Cardiac septum (tissue), 1 donor: ENCODE measurements around the gene ANKRD44. TPM values are rescaled to one million over a fixed set of nuclear protein-coding genes. Genes with fewer than 3 reads are reported as not detected.

ENCODE experiments used
- total RNA-seq: library from RNA; stranded (reverse); fragmentation: NEBNext Ultra II Directional; extraction: Animal tissue kit (Norgen Biotek cat#: 25700); gene quantifications from one replicate; pipeline ENCODE4 v1.2.1, GENCODE V29; 2021
- donor health status: DM: no; HTN: no; CAD: no.

ANKRD44 gene
- total RNA-seq, 1 donor from 2014 or later: 6.4 TPM

Other genes starting within 250 kb of the ANKRD44 start
- gene SF3B1, start 124.2 kb upstream of the ANKRD44 start, total RNA-seq: 144 TPM
- 38.5 TPM for gene COQ10B, start 142.8 kb upstream of the ANKRD44 start, total RNA-seq
- gene HSPD1, start 189.1 kb upstream of the ANKRD44 start, total RNA-seq: 144 TPM
- gene HSPE1, start 189.6 kb upstream of the ANKRD44 start, total RNA-seq: 88.3 TPM
- gene MOB4, start 205.3 kb upstream of the ANKRD44 start, total RNA-seq: 27.3 TPM